HL-60 (cell line): ENCODE measurements around the gene CAMSAP2.

Source experiments
- SPI1 ChIP-seq: IDR thresholded peaks from 2 replicates; pipeline ENCODE4 v1.6.1; 2012; ENCODE audit warnings: low read depth, mild to moderate bottlenecking, borderline replicate concordance
- TF ChIP-seq, protein P1 (sequence below): IDR thresholded peaks from 2 replicates; pipeline ENCODE4 v1.6.1; 2012; ENCODE audit warnings: low read depth; ENCODE audit not compliant: insufficient replicate concordance
- TF ChIP-seq, protein P2 (sequence below): IDR thresholded peaks from one replicate; pipeline ENCODE4 v1.5.1; 2011; ENCODE audit warnings: low read length, control low read depth, inconsistent platforms; ENCODE audit not compliant: insufficient read depth

DNA sequence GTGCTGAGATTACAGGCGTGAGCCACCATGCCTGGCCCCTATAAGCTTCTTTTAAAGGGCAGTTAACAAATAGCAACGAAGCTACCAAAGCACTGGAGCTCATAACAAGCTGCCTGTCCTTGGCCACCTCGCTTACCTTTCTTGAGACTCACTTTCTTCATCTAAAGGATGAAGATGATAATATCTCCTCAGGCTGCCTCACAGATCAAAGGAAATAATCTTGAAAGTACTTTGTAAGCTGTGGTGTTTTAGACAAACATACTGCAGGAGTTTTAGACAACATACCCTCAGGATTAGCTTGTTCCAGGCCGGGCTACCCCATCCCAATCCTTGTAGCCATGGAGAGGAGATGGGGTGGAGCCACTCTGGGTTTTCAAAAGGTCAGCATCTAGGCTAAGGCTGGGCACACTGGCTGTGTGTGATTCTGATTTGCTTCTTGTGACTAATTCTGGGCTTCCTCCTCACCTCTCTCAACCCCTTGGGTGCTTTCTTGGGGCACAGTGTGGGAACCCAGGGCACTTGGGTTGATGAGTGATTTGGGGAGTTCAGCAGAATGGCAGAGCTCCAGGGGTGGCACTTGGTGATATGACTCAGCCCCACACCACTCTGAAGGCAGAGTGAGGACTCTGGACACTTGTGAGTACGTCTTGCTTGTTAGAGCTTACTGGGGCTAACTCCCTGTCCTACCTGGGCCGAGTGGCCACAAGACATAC lies 139.3 kb downstream of the CAMSAP2 start:
- TF ChIP-seq SPI1, result no peak
- TF ChIP-seq, protein P1, sequence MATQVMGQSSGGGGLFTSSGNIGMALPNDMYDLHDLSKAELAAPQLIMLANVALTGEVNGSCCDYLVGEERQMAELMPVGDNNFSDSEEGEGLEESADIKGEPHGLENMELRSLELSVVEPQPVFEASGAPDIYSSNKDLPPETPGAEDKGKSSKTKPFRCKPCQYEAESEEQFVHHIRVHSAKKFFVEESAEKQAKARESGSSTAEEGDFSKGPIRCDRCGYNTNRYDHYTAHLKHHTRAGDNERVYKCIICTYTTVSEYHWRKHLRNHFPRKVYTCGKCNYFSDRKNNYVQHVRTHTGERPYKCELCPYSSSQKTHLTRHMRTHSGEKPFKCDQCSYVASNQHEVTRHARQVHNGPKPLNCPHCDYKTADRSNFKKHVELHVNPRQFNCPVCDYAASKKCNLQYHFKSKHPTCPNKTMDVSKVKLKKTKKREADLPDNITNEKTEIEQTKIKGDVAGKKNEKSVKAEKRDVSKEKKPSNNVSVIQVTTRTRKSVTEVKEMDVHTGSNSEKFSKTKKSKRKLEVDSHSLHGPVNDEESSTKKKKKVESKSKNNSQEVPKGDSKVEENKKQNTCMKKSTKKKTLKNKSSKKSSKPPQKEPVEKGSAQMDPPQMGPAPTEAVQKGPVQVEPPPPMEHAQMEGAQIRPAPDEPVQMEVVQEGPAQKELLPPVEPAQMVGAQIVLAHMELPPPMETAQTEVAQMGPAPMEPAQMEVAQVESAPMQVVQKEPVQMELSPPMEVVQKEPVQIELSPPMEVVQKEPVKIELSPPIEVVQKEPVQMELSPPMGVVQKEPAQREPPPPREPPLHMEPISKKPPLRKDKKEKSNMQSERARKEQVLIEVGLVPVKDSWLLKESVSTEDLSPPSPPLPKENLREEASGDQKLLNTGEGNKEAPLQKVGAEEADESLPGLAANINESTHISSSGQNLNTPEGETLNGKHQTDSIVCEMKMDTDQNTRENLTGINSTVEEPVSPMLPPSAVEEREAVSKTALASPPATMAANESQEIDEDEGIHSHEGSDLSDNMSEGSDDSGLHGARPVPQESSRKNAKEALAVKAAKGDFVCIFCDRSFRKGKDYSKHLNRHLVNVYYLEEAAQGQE, result no peak
- TF ChIP-seq, protein P2, sequence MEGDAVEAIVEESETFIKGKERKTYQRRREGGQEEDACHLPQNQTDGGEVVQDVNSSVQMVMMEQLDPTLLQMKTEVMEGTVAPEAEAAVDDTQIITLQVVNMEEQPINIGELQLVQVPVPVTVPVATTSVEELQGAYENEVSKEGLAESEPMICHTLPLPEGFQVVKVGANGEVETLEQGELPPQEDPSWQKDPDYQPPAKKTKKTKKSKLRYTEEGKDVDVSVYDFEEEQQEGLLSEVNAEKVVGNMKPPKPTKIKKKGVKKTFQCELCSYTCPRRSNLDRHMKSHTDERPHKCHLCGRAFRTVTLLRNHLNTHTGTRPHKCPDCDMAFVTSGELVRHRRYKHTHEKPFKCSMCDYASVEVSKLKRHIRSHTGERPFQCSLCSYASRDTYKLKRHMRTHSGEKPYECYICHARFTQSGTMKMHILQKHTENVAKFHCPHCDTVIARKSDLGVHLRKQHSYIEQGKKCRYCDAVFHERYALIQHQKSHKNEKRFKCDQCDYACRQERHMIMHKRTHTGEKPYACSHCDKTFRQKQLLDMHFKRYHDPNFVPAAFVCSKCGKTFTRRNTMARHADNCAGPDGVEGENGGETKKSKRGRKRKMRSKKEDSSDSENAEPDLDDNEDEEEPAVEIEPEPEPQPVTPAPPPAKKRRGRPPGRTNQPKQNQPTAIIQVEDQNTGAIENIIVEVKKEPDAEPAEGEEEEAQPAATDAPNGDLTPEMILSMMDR, result no peak
